ENCODE results near the gene CEP104. TPM values are rescaled to one million over a fixed set of nuclear protein-coding genes. Genes with fewer than 3 reads are reported as not detected.

Gene CEP104
- total RNA-seq, 1 experiment from 2014 or later, result 35.6 TPM

- ChIA-PET POLR2A (interaction anchor here (0.7 to 0.8 kb wide), 2 partner anchors 34 to 884 kb away, joined by 3 to 9 read pairs; no protein-coding TSS in a partner anchor), CTCF (interaction anchor here (0.7 to 1.0 kb wide), 3 partner anchors 12 to 89 kb away, joined by 5 to 12 read pairs (median 6); partner anchors contain the start of genes CEP104 and DFFB)
- no TSS peak for BruUV-seq (replicated peaks)
- H3K27ac Mint-ChIP-seq (ENCODE audit: unreplicated experiment), result no peak overlapping the region
- Histone ChIP-seq H3K27me3 (replicated peaks; ENCODE audit: control insufficient read depth, insufficient read depth, low read length) (no peaks in the 10 kb centered on the region), H3K9me3 (no peaks in the 10 kb centered on the region), H3K4me3 (ENCODE audit: low read depth, low read length) (peak overlapping the region; percentile 74), H3K36me3 (ENCODE audit: control insufficient read depth, insufficient read depth, low read length) (no peaks in the 10 kb centered on the region), H3K4me1 (no peaks in the 10 kb centered on the region; the same call in 1 of the 2 replicates)
- H3K27me3 Mint-ChIP-seq (ENCODE audit: insufficient read depth, unreplicated experiment), result no peaks in the 10 kb centered on the region
- no peaks in the 10 kb centered on the region for H3K9me3 Mint-ChIP-seq (ENCODE audit: unreplicated experiment)
- H3K36me3 Mint-ChIP-seq (ENCODE audit: insufficient read depth, unreplicated experiment), result peaks cover 6% of the 10 kb centered on the region
- intact Hi-C loops (cut with micrococcal nuclease; ENCODE audit: unreplicated experiment), result no loop called here
- H3K4me1 Mint-ChIP-seq (ENCODE audit: low read depth, unreplicated experiment), result peaks cover 7% of the 10 kb centered on the region
- TF ChIP-seq, protein P1, sequence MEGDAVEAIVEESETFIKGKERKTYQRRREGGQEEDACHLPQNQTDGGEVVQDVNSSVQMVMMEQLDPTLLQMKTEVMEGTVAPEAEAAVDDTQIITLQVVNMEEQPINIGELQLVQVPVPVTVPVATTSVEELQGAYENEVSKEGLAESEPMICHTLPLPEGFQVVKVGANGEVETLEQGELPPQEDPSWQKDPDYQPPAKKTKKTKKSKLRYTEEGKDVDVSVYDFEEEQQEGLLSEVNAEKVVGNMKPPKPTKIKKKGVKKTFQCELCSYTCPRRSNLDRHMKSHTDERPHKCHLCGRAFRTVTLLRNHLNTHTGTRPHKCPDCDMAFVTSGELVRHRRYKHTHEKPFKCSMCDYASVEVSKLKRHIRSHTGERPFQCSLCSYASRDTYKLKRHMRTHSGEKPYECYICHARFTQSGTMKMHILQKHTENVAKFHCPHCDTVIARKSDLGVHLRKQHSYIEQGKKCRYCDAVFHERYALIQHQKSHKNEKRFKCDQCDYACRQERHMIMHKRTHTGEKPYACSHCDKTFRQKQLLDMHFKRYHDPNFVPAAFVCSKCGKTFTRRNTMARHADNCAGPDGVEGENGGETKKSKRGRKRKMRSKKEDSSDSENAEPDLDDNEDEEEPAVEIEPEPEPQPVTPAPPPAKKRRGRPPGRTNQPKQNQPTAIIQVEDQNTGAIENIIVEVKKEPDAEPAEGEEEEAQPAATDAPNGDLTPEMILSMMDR (IDR thresholded peaks at IDR 0.05; ENCODE audit: insufficient read depth in 1 of 2, low read depth in 1 of 2, low read length in 1 of 2, severe bottlenecking in 1 of 2, unreplicated experiment in 1 of 2), result no peak
- H3K4me3 Mint-ChIP-seq (ENCODE audit: unreplicated experiment), result peak overlapping the region; percentile 81
- no peak for DNase-seq
Measured at GRCh38 chr1:3898994-3899753, 42.2 kb upstream of the CEP104 start.

- Histone ChIP-seq H3K4me1 (no peaks in the 10 kb centered on the region; the same call in 1 of the 2 replicates), H3K36me3 (ENCODE audit: control insufficient read depth, insufficient read depth, low read length) (no peaks in the 10 kb centered on the region), H3K9me3 (no peaks in the 10 kb centered on the region), H3K4me3 (ENCODE audit: low read depth, low read length) (no peak overlapping the region), H3K27me3 (replicated peaks; ENCODE audit: control insufficient read depth, insufficient read depth, low read length) (no peaks in the 10 kb centered on the region)
- no peaks in the 10 kb centered on the region for H3K27me3 Mint-ChIP-seq (ENCODE audit: insufficient read depth, unreplicated experiment)
- POLR2A ChIA-PET, result no interaction called here
- TF ChIP-seq, protein P1 (IDR thresholded peaks at IDR 0.05; ENCODE audit: insufficient read depth in 1 of 2, low read depth in 1 of 2, low read length in 1 of 2, severe bottlenecking in 1 of 2, unreplicated experiment in 1 of 2), result no peak
- no peak overlapping the region for H3K4me3 Mint-ChIP-seq (ENCODE audit: unreplicated experiment)
- CTCF ChIA-PET, result no interaction called here
- peaks cover 6% of the 10 kb centered on the region for H3K36me3 Mint-ChIP-seq (ENCODE audit: insufficient read depth, unreplicated experiment)
- no peak overlapping the region for H3K27ac Mint-ChIP-seq (ENCODE audit: unreplicated experiment)
- intact Hi-C loops (cut with micrococcal nuclease; ENCODE audit: unreplicated experiment), result no loop called here
- H3K4me1 Mint-ChIP-seq (ENCODE audit: low read depth, unreplicated experiment), result peaks cover 7% of the 10 kb centered on the region
- no TSS peak for BruUV-seq (replicated peaks)
- no peak for DNase-seq
- H3K9me3 Mint-ChIP-seq (ENCODE audit: unreplicated experiment), result no peaks in the 10 kb centered on the region
Measured at GRCh38 chr1:3898475-3898735, 41.4 kb upstream of the CEP104 start.

DNA sequence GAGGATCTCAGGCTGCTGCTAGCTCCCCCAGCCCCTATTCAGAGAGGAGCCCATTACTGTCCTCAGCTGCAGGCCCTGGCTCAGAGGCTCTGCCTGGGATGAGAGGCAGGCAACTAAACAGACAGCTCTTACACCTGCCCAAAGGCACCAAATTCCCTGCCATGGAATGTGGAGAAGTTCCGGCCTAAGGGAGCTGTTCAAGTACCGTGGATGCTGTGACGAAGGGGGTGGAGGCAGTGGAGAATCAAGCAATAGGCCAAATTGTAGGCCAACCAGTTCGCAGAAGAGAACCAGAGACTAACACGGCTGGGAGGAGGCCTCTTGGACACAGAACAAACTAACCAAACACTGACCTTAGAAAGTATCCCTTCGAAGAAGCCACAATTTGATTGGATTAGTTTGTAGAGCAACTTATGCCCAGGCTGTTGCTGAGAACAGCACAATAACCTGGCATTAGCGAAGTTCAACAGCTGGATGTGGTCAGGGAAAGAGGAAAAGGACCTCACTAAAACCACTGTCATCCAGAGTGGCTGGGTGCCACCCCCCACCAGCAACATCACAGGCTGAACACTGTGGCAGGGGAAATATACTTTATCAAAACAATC lies 39.5 kb upstream of the CEP104 start:
- H3K27me3 ChIP-seq (replicated peaks; ENCODE audit: control insufficient read depth, insufficient read depth, low read length), result no peaks in the 10 kb centered on the region
- intact Hi-C loops (cut with micrococcal nuclease; ENCODE audit: unreplicated experiment), result no loop called here
- ChIA-PET CTCF (no interaction called here), POLR2A (no interaction called here)
- no peaks in the 10 kb centered on the region for H3K9me3 ChIP-seq
- Mint-ChIP-seq H3K36me3 (ENCODE audit: insufficient read depth, unreplicated experiment) (peaks cover 6% of the 10 kb centered on the region), H3K9me3 (ENCODE audit: unreplicated experiment) (no peaks in the 10 kb centered on the region), H3K4me1 (ENCODE audit: low read depth, unreplicated experiment) (peaks cover 7% of the 10 kb centered on the region), H3K27me3 (ENCODE audit: insufficient read depth, unreplicated experiment) (no peaks in the 10 kb centered on the region), H3K4me3 (ENCODE audit: unreplicated experiment) (no peak overlapping the region), H3K27ac (ENCODE audit: unreplicated experiment) (no peak overlapping the region)
- DNase-seq, result no peak
- H3K4me3 ChIP-seq (ENCODE audit: low read depth, low read length), result no peak overlapping the region
- H3K4me1 ChIP-seq, result no peaks in the 10 kb centered on the region; the same call in 1 of the 2 replicates
- no peaks in the 10 kb centered on the region for H3K36me3 ChIP-seq (ENCODE audit: control insufficient read depth, insufficient read depth, low read length)
- no TSS peak for BruUV-seq (replicated peaks)
- TF ChIP-seq, protein P1 (IDR thresholded peaks at IDR 0.05; ENCODE audit: insufficient read depth in 1 of 2, low read depth in 1 of 2, low read length in 1 of 2, severe bottlenecking in 1 of 2, unreplicated experiment in 1 of 2), result no peak
